ENCODE results near the gene NUCKS1.

The NUCKS1 gene

DNA sequence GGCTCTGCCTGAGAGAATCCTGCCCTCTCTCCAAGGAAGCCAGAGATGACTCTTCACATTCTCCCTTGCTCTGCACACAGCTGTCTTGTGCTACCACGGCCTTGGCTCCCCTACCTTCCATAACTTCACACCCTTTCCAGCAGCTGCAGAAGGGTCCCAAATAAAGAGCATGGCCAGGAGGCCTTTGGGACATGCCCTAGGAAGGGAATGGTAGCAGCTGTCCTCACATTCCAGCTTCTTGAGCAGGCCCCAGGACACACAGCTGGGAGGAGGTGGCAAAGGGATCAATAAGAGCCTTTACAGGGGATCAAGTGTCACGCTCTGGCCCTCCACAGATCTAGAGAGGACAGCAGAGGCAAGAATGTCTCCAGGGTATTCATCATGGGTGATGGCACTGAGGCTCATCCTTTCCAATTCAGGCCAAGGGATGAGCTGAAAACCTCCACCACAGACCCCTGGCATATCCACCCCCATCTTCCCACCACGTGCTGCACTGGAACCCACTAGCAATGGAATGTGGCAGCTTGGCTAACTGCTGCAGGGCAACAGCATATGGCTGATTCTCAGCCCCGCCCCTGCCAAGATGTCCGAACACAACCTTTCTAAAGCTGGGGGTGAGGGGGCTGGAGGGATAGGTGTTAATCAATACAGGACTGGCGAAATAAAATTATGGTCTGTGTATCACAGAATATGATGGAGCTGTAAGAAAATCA lies 43.1 kb upstream of the NUCKS1 start:
- Histone ChIP-seq H3K14ac (ENCODE audit: low read length) (no peak overlapping the region), H2BK15ac (ENCODE audit: low read length) (no peak overlapping the region), H2BK12ac (ENCODE audit: low read length) (no peak overlapping the region), H3K9ac (ENCODE audit: low read depth, low read length, poor library complexity) (no peak overlapping the region), H4K8ac (ENCODE audit: low read depth, low read length) (no peak overlapping the region), H3K36me3 (replicated peaks in 1 of 2; ENCODE audit: control insufficient read depth in 2 of 2, insufficient read depth in 2 of 2, low read length in 2 of 2) (peaks cover 25 to 79% of the 10 kb centered on the region in 2 donors), H2BK5ac (ENCODE audit: low read length) (no peak overlapping the region), H3K23ac (ENCODE audit: low read depth, low read length, poor library complexity) (no peak overlapping the region), H3K27me3 (ENCODE audit: control insufficient read depth in 3 of 3, insufficient read depth in 3 of 3, low read depth in 1 of 3, low read length in 3 of 3) (no peaks in the 10 kb centered on the region), H3K4me3 (ENCODE audit: low read length in 2 of 2) (no peak overlapping the region), H2BK120ac (ENCODE audit: low read depth, low read length) (no peak overlapping the region), H3K9me3 (replicated peaks in 1 of 2; ENCODE audit: control insufficient read depth in 2 of 2, insufficient read depth in 1 of 2, low read depth in 1 of 2, low read length in 2 of 2) (no peaks in the 10 kb centered on the region), H3K79me1 (ENCODE audit: low read depth, low read length) (no peaks in the 10 kb centered on the region), H3K4ac (ENCODE audit: low read length) (no peak overlapping the region), H3K4me2 (ENCODE audit: insufficient read depth, low read length, poor library complexity, severe bottlenecking) (no peak overlapping the region), H3K4me1 (ENCODE audit: control insufficient read depth in 2 of 2, insufficient read depth in 1 of 2, low read depth in 1 of 2, low read length in 2 of 2) (peaks cover 0 to 11% of the 10 kb centered on the region in 2 donors), H3K18ac (ENCODE audit: low read length) (no peak overlapping the region), H2AK5ac (ENCODE audit: low read depth, low read length) (no peak overlapping the region), H3K27ac (replicated peaks; ENCODE audit: low read length) (no peak overlapping the region), H2AFZ (ENCODE audit: low read length) (no peak overlapping the region), H4K91ac (ENCODE audit: low read depth, low read length, poor library complexity) (peak overlapping the region; percentile 31)
- no CpG with 5 or more reads among the region's 6 CpGs for WGBS, 2 donors (ENCODE audit: extremely low coverage in 2 of 2, insufficient read length in 2 of 2, insufficient replicate concordance in 1 of 2)
- no peak for DNase-seq (ENCODE audit: low spot score)

DNA sequence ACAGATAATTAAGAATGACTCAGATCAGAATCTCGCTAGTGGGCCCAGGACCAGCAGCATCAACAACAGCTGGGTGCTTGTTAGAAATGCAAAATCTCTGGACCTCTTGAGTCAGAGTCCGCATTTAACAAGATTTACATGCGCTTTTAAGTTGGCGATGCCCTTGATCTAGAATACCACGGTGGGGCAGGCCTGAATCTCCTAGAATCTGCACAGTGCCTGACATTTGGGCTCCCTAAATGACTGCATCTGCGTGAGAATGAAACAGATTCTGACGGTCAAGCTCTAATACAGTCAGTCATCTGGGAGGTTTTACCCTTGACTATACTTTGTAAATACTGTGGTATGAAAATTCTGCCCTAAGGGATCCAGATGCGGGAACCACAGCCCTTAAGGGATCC lies 42.5 kb upstream of the NUCKS1 start:
- Histone ChIP-seq H3K14ac (ENCODE audit: low read length) (no peak overlapping the region), H4K8ac (ENCODE audit: low read depth, low read length) (no peak overlapping the region), H2BK120ac (ENCODE audit: low read depth, low read length) (no peak overlapping the region), H3K9me3 (replicated peaks in 1 of 2; ENCODE audit: control insufficient read depth in 2 of 2, insufficient read depth in 1 of 2, low read depth in 1 of 2, low read length in 2 of 2) (no peaks in the 10 kb centered on the region), H3K4ac (ENCODE audit: low read length) (no peak overlapping the region), H3K4me2 (ENCODE audit: insufficient read depth, low read length, poor library complexity, severe bottlenecking) (no peak overlapping the region), H2BK12ac (ENCODE audit: low read length) (no peak overlapping the region), H3K36me3 (replicated peaks in 1 of 2; ENCODE audit: control insufficient read depth in 2 of 2, insufficient read depth in 2 of 2, low read length in 2 of 2) (peaks cover 25 to 73% of the 10 kb centered on the region in 2 donors), H2BK5ac (ENCODE audit: low read length) (no peak overlapping the region), H3K23ac (ENCODE audit: low read depth, low read length, poor library complexity) (no peak overlapping the region), H3K18ac (ENCODE audit: low read length) (no peak overlapping the region), H3K27ac (replicated peaks; ENCODE audit: low read length) (no peak overlapping the region), H2BK15ac (ENCODE audit: low read length) (no peak overlapping the region), H3K27me3 (ENCODE audit: control insufficient read depth in 3 of 3, insufficient read depth in 3 of 3, low read depth in 1 of 3, low read length in 3 of 3) (no peaks in the 10 kb centered on the region), H3K9ac (ENCODE audit: low read depth, low read length, poor library complexity) (no peak overlapping the region), H4K91ac (ENCODE audit: low read depth, low read length, poor library complexity) (no peak overlapping the region), H3K79me1 (ENCODE audit: low read depth, low read length) (no peaks in the 10 kb centered on the region), H2AK5ac (ENCODE audit: low read depth, low read length) (no peak overlapping the region), H3K4me3 (ENCODE audit: low read length in 2 of 2) (no peak overlapping the region), H2AFZ (ENCODE audit: low read length) (no peak overlapping the region), H3K4me1 (ENCODE audit: control insufficient read depth in 2 of 2, insufficient read depth in 1 of 2, low read depth in 1 of 2, low read length in 2 of 2) (peaks cover 0 to 11% of the 10 kb centered on the region in 2 donors)
- WGBS, 2 donors (ENCODE audit: extremely low coverage in 2 of 2, insufficient read length in 2 of 2, insufficient replicate concordance in 1 of 2) = no CpG with 5 or more reads among the region's 8 CpGs
- DNase-seq (ENCODE audit: low spot score) = no peak

DNA sequence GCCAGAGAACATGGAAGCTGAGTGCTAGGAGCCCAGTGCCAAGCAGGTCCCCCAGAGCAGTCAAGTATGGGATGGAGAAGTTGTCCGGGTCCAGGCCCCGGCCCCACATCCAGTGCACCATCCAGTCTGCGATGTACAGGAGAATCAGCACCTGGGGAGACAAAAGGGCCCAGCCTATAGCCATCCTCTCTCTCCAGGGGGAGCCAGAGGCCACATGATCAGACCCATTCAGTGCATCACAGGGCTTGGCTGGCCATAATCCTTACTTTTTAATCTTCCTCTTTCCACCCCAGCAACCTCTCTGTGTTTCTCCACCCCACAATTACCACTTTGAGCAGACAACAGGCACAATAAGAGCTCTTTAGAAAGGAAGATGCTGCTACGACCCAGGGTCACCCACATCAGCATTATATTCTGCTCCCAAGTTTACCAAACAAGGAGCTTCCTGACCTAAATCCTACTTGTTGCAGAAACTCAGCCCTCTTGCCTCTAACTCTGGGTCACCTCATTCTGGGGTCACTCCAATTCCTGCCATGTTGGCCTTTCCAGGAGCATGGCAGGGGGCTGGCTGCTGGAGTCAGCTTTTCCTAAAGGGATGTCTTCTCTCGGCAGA lies 41.7 kb upstream of the NUCKS1 start:
- no peaks in the 10 kb centered on the region for H3K9me3 ChIP-seq (replicated peaks in 1 of 2; ENCODE audit: control insufficient read depth in 2 of 2, insufficient read depth in 1 of 2, low read depth in 1 of 2, low read length in 2 of 2)
- H2AFZ ChIP-seq (ENCODE audit: low read length) = no peak overlapping the region
- no peak overlapping the region for H2BK120ac ChIP-seq (ENCODE audit: low read depth, low read length)
- no peak overlapping the region for H2BK5ac ChIP-seq (ENCODE audit: low read length)
- no peak overlapping the region for H3K23ac ChIP-seq (ENCODE audit: low read depth, low read length, poor library complexity)
- no peaks in the 10 kb centered on the region for H3K27me3 ChIP-seq (ENCODE audit: control insufficient read depth in 3 of 3, insufficient read depth in 3 of 3, low read depth in 1 of 3, low read length in 3 of 3)
- no peak overlapping the region for H4K8ac ChIP-seq (ENCODE audit: low read depth, low read length)
- no peak overlapping the region for H2BK15ac ChIP-seq (ENCODE audit: low read length)
- no peak overlapping the region for H2AK5ac ChIP-seq (ENCODE audit: low read depth, low read length)
- H3K4me1 ChIP-seq (ENCODE audit: control insufficient read depth in 2 of 2, insufficient read depth in 1 of 2, low read depth in 1 of 2, low read length in 2 of 2) = peaks cover 0 to 12% of the 10 kb centered on the region in 2 donors
- no peak overlapping the region for H3K9ac ChIP-seq (ENCODE audit: low read depth, low read length, poor library complexity)
- no peak overlapping the region for H3K4me3 ChIP-seq (ENCODE audit: low read length in 2 of 2)
- H3K4me2 ChIP-seq (ENCODE audit: insufficient read depth, low read length, poor library complexity, severe bottlenecking) = no peak overlapping the region
- H3K79me1 ChIP-seq (ENCODE audit: low read depth, low read length) = no peaks in the 10 kb centered on the region
- H3K36me3 ChIP-seq (replicated peaks in 1 of 2; ENCODE audit: control insufficient read depth in 2 of 2, insufficient read depth in 2 of 2, low read length in 2 of 2) = peaks cover 18 to 65% of the 10 kb centered on the region in 2 donors
- H3K18ac ChIP-seq (ENCODE audit: low read length) = no peak overlapping the region
- no CpG with 5 or more reads among the region's 5 CpGs for WGBS, 2 donors (ENCODE audit: extremely low coverage in 2 of 2, insufficient read length in 2 of 2, insufficient replicate concordance in 1 of 2)
- no peak overlapping the region for H3K4ac ChIP-seq (ENCODE audit: low read length)
- no peak overlapping the region for H4K91ac ChIP-seq (ENCODE audit: low read depth, low read length, poor library complexity)
- H2BK12ac ChIP-seq (ENCODE audit: low read length) = no peak overlapping the region
- peak overlapping the region; percentile 6 for H3K27ac ChIP-seq (replicated peaks; ENCODE audit: low read length)
- H3K14ac ChIP-seq (ENCODE audit: low read length) = no peak overlapping the region
- DNase-seq (ENCODE audit: low spot score) = peak; percentile 63

DNA sequence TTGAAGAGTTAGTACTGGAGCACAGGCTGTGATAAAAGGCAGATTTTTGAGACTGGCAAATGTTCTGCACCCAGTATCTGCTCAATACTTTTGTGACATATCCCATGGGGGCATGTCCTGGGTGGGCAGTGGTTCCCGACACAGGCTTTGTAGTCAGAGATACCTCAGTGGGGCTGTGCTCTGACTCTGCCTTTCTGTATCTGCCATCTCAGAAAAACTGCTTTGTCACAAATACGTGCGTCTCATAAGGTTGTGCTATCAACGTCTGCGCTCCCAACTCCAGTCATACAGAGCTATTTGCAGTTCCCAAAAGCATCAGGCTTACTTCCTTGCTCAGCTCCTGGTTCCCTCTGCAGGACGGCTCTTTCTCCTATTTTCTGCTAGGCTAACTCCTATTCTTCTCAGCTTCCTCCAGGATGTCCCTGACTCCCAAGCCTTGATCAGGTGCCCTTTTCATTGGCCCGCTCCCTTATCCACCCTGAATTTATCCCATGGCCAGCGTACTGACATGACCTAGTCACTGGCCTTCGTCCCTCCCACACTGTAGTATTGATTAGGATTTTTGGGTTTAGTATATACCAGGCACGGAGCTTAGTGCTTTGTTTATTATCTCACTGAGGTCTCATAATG lies 37.4 kb upstream of the NUCKS1 start:
- Histone ChIP-seq H3K14ac (ENCODE audit: low read length) (no peak overlapping the region), H3K4me2 (ENCODE audit: insufficient read depth, low read length, poor library complexity, severe bottlenecking) (no peak overlapping the region), H3K36me3 (replicated peaks in 1 of 2; ENCODE audit: control insufficient read depth in 2 of 2, insufficient read depth in 2 of 2, low read length in 2 of 2) (peaks cover 3 to 25% of the 10 kb centered on the region in 2 donors), H3K27ac (replicated peaks; ENCODE audit: low read length) (no peak overlapping the region), H2BK5ac (ENCODE audit: low read length) (no peak overlapping the region), H2BK15ac (ENCODE audit: low read length) (no peak overlapping the region), H3K4me3 (ENCODE audit: low read length in 2 of 2) (no peak overlapping the region), H3K9me3 (replicated peaks in 1 of 2; ENCODE audit: control insufficient read depth in 2 of 2, insufficient read depth in 1 of 2, low read depth in 1 of 2, low read length in 2 of 2) (no peaks in the 10 kb centered on the region), H3K4ac (ENCODE audit: low read length) (no peak overlapping the region), H3K9ac (ENCODE audit: low read depth, low read length, poor library complexity) (no peak overlapping the region), H4K8ac (ENCODE audit: low read depth, low read length) (no peak overlapping the region), H3K27me3 (ENCODE audit: control insufficient read depth in 3 of 3, insufficient read depth in 3 of 3, low read depth in 1 of 3, low read length in 3 of 3) (no peaks in the 10 kb centered on the region), H3K79me1 (ENCODE audit: low read depth, low read length) (no peaks in the 10 kb centered on the region), H2AK5ac (ENCODE audit: low read depth, low read length) (no peak overlapping the region), H2BK12ac (ENCODE audit: low read length) (no peak overlapping the region), H2BK120ac (ENCODE audit: low read depth, low read length) (no peak overlapping the region), H3K4me1 (ENCODE audit: control insufficient read depth in 2 of 2, insufficient read depth in 1 of 2, low read depth in 1 of 2, low read length in 2 of 2) (peaks cover 4 to 9% of the 10 kb centered on the region in 2 donors), H3K18ac (ENCODE audit: low read length) (no peak overlapping the region), H3K23ac (ENCODE audit: low read depth, low read length, poor library complexity) (no peak overlapping the region), H4K91ac (ENCODE audit: low read depth, low read length, poor library complexity) (no peak overlapping the region), H2AFZ (ENCODE audit: low read length) (no peak overlapping the region)
- WGBS, 2 donors (ENCODE audit: extremely low coverage in 2 of 2, insufficient read length in 2 of 2, insufficient replicate concordance in 1 of 2) = no CpG with 5 or more reads among the region's 10 CpGs
- DNase-seq (ENCODE audit: low spot score) = no peak
